NT2/D1 (cell line): ENCODE results near the gene ACYP1.

Experiments used
- DNase-seq: peaks from one replicate; pipeline ENCODE4 v3.0.0-alpha.2; 2011; ENCODE audit warnings: low read depth, low spot score
- H3K27me3 ChIP-seq: 2 replicates; pipeline ENCODE4 v1.6.0; 2011; ENCODE audit warnings: mild to moderate bottlenecking; ENCODE audit not compliant: insufficient read length, insufficient read depth
- H3K36me3 ChIP-seq: 2 replicates; pipeline ENCODE4 v1.6.1; 2011; ENCODE audit warnings: mild to moderate bottlenecking, low read length, mixed read lengths; ENCODE audit not compliant: insufficient read depth, insufficient read length
- H3K4me1 ChIP-seq: 2 replicates; pipeline ENCODE4 v1.5.1; 2011; ENCODE audit not compliant: insufficient read depth, insufficient read length
- H3K4me3 ChIP-seq: 2 replicates; pipeline ENCODE4 v1.5.1; 2011; ENCODE audit warnings: low read depth; ENCODE audit not compliant: insufficient read length
- H3K9ac ChIP-seq: 2 replicates; pipeline ENCODE4 v1.6.0; 2011; ENCODE audit warnings: low read depth; ENCODE audit not compliant: insufficient read length
- H3K9me3 ChIP-seq: 2 replicates; pipeline ENCODE4 v1.5.1; 2011; ENCODE audit warnings: mild to moderate bottlenecking, low read length; ENCODE audit not compliant: insufficient read depth
- SUZ12 ChIP-seq: IDR thresholded peaks from 2 replicates; pipeline ENCODE4 v1.6.1; 2011; ENCODE audit not compliant: insufficient read length, insufficient read depth; ENCODE audit errors: extremely low read depth
- YY1 ChIP-seq: IDR thresholded peaks from 2 replicates; pipeline ENCODE4 v1.6.1; 2011; ENCODE audit not compliant: insufficient read length, insufficient read depth
- ZNF274 ChIP-seq: IDR thresholded peaks from 2 replicates; pipeline ENCODE4 v1.6.1; 2011; ENCODE audit warnings: mild to moderate bottlenecking, low read depth, low read length

ACYP1 gene

GRCh38 chr14:75049136-75049535 lies 14.7 kb downstream of the ACYP1 start:
- no peak for DNase-seq
- Histone ChIP-seq H3K36me3 (peaks cover 19% of the 10 kb centered on the region), H3K4me1 (no peaks in the 10 kb centered on the region), H3K4me3 (no peak overlapping the region), H3K9ac (no peak overlapping the region), H3K9me3 (no peaks in the 10 kb centered on the region), H3K27me3 (no peaks in the 10 kb centered on the region)
- TF ChIP-seq YY1 (no peak), ZNF274 (no peak), SUZ12 (no peak)

GRCh38 chr14:75048101-75048500 lies 15.7 kb downstream of the ACYP1 start:
- H3K9me3 ChIP-seq = no peaks in the 10 kb centered on the region
- H3K4me3 ChIP-seq = no peak overlapping the region
- H3K27me3 ChIP-seq = no peaks in the 10 kb centered on the region
- peaks cover 20% of the 10 kb centered on the region for H3K36me3 ChIP-seq
- TF ChIP-seq YY1 = no peak
- TF ChIP-seq ZNF274 = no peak
- TF ChIP-seq SUZ12 = no peak
- no peak for DNase-seq
- no peaks in the 10 kb centered on the region for H3K4me1 ChIP-seq
- H3K9ac ChIP-seq = no peak overlapping the region

- H3K4me1 ChIP-seq = no peaks in the 10 kb centered on the region
- DNase-seq = no peak
Measured at GRCh38 chr14:75047506-75047905, 16.3 kb downstream of the ACYP1 start.

GRCh38 chr14:75046899-75047298 lies 16.9 kb downstream of the ACYP1 start:
- TF ChIP-seq YY1 (no peak), SUZ12 (no peak), ZNF274 (no peak)
- Histone ChIP-seq H3K9ac (no peak overlapping the region), H3K4me1 (no peaks in the 10 kb centered on the region), H3K27me3 (no peaks in the 10 kb centered on the region), H3K9me3 (no peaks in the 10 kb centered on the region), H3K4me3 (no peak overlapping the region), H3K36me3 (peaks cover 27% of the 10 kb centered on the region)
- no peak for DNase-seq

More at GRCh38 chr14:75047506-75047905, 16.3 kb downstream of the ACYP1 start:
- Histone ChIP-seq H3K9ac (no peak overlapping the region), H3K4me3 (no peak overlapping the region), H3K9me3 (no peaks in the 10 kb centered on the region), H3K36me3 (peaks cover 22% of the 10 kb centered on the region), H3K27me3 (no peaks in the 10 kb centered on the region)
- TF ChIP-seq SUZ12 = no peak
- no peak for TF ChIP-seq ZNF274
- TF ChIP-seq YY1 = no peak

GRCh38 chr14:75046275-75046674 lies 17.5 kb downstream of the ACYP1 start:
- Histone ChIP-seq H3K9ac (no peak overlapping the region), H3K4me1 (no peaks in the 10 kb centered on the region), H3K36me3 (peaks cover 32% of the 10 kb centered on the region), H3K27me3 (no peaks in the 10 kb centered on the region), H3K4me3 (no peak overlapping the region), H3K9me3 (no peaks in the 10 kb centered on the region)
- TF ChIP-seq ZNF274 (no peak), YY1 (no peak), SUZ12 (no peak)
- DNase-seq = no peak

- H3K9ac ChIP-seq = no peak overlapping the region
- no peaks in the 10 kb centered on the region for H3K9me3 ChIP-seq
- DNase-seq = no peak
- H3K27me3 ChIP-seq = no peaks in the 10 kb centered on the region
- H3K4me1 ChIP-seq = no peaks in the 10 kb centered on the region
- no peak for TF ChIP-seq SUZ12
- no peak overlapping the region for H3K4me3 ChIP-seq
- peaks cover 39% of the 10 kb centered on the region for H3K36me3 ChIP-seq
Measured at GRCh38 chr14:75044752-75045151, 19.1 kb downstream of the ACYP1 start.

GRCh38 chr14:75044322-75044721 lies 19.5 kb downstream of the ACYP1 start:
- no peak for TF ChIP-seq ZNF274
- TF ChIP-seq YY1 = no peak
- TF ChIP-seq SUZ12 = no peak
- no peak for DNase-seq
- peaks cover 36% of the 10 kb centered on the region for H3K36me3 ChIP-seq
- H3K4me3 ChIP-seq = no peak overlapping the region
- H3K9me3 ChIP-seq = no peaks in the 10 kb centered on the region
- H3K9ac ChIP-seq = no peak overlapping the region
- H3K27me3 ChIP-seq = no peaks in the 10 kb centered on the region
- no peaks in the 10 kb centered on the region for H3K4me1 ChIP-seq

- no peak for DNase-seq
- H3K9me3 ChIP-seq = no peaks in the 10 kb centered on the region
- H3K4me3 ChIP-seq = no peak overlapping the region
- TF ChIP-seq YY1 = no peak
- TF ChIP-seq SUZ12 = no peak
- TF ChIP-seq ZNF274 = no peak
- H3K9ac ChIP-seq = no peak overlapping the region
- no peaks in the 10 kb centered on the region for H3K4me1 ChIP-seq
- peaks cover 38% of the 10 kb centered on the region for H3K36me3 ChIP-seq
- no peaks in the 10 kb centered on the region for H3K27me3 ChIP-seq
Measured at GRCh38 chr14:75042035-75042434, 21.8 kb downstream of the ACYP1 start.
